ENCODE data around the gene PEAR1. TPM values are rescaled to one million over a fixed set of nuclear protein-coding genes. Genes with fewer than 3 reads are reported as not detected.
A peak's percentile ranks its signal among the peaks of the same experiment; 100 is the strongest.

Gene PEAR1
- total and polyA plus RNA-seq, 9 donors, result 4.3 to 21.2 (median 13.4) TPM

DNA sequence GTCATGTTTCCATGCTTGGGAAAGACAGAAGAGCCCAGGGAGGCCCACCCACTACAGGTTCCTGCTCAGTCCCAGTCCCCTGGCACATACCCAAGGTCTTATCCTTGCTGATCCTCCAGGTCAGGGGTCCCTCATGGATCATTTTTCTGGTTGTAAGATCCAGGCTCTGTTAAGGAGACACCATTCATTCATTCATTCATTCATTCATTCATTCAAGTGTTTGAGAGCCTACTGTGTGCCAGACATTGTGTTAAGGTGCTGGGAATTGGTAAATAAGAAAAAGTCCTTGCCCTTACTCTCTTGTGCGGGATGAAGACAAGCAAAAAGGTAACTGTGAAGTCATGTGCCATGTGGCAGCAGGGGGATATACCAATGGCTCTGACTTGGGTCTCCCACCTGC is 50.8 kb downstream of the PEAR1 start:
- TF ChIP-seq, protein P1, sequence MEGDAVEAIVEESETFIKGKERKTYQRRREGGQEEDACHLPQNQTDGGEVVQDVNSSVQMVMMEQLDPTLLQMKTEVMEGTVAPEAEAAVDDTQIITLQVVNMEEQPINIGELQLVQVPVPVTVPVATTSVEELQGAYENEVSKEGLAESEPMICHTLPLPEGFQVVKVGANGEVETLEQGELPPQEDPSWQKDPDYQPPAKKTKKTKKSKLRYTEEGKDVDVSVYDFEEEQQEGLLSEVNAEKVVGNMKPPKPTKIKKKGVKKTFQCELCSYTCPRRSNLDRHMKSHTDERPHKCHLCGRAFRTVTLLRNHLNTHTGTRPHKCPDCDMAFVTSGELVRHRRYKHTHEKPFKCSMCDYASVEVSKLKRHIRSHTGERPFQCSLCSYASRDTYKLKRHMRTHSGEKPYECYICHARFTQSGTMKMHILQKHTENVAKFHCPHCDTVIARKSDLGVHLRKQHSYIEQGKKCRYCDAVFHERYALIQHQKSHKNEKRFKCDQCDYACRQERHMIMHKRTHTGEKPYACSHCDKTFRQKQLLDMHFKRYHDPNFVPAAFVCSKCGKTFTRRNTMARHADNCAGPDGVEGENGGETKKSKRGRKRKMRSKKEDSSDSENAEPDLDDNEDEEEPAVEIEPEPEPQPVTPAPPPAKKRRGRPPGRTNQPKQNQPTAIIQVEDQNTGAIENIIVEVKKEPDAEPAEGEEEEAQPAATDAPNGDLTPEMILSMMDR (IDR thresholded peaks at IDR 0.05), result no peak
- TF ChIP-seq EP300 (IDR thresholded peaks at IDR 0.05) (no peak), POLR2A (IDR thresholded peaks at IDR 0.05) (no peak)
- intact Hi-C loops (cut with DNase I), result no loop called here
- 79 to 100% (median 91%) methylated on average over 1 of the region's 1 CpG for WGBS, 3 donors
- Histone ChIP-seq H3K4me1 (ENCODE audit: insufficient read depth) (no peaks in the 10 kb centered on the region), H3K9me3 (no peaks in the 10 kb centered on the region), H3K36me3 (no peaks in the 10 kb centered on the region), H3K27ac (no peak overlapping the region), H3K4me3 (no peak overlapping the region), H3K27me3 (no peaks in the 10 kb centered on the region)
- DNase-seq, result no peak

DNA sequence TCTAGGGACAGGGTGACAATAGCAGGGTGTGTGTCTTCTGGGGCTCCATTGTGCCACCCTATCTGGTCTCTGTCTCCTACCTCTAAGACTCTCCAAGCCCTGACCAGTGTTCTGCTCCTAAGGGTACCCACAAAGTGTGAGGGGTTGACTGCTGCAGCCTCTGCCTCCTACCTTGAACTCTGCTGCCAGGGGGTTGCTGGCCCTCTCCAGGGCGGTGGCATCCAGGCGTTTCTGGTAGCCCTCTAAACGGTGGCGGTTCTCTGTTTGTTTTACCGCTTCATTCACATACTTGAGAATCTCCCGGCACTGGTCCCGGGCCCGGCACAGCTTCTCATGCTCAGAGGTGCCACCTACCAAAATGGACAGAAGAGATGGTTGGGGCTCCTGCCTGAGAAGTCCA is 51.3 kb downstream of the PEAR1 start:
- intact Hi-C loops (cut with DNase I), result no loop called here
- peak in 1 of 5 donors; percentile 17 for DNase-seq
- Histone ChIP-seq H3K9me3 (no peaks in the 10 kb centered on the region), H3K36me3 (no peaks in the 10 kb centered on the region), H3K27me3 (no peaks in the 10 kb centered on the region), H3K4me3 (no peak overlapping the region), H3K27ac (no peak overlapping the region), H3K4me1 (ENCODE audit: insufficient read depth) (no peaks in the 10 kb centered on the region)
- TF ChIP-seq POLR2A (IDR thresholded peaks at IDR 0.05) (no peak), EP300 (IDR thresholded peaks at IDR 0.05) (no peak)
- TF ChIP-seq, protein P1 (IDR thresholded peaks at IDR 0.05), result no peak
- 92 to 94% (median 94%) methylated on average over 8 of the region's 8 CpGs for WGBS, 3 donors

DNA sequence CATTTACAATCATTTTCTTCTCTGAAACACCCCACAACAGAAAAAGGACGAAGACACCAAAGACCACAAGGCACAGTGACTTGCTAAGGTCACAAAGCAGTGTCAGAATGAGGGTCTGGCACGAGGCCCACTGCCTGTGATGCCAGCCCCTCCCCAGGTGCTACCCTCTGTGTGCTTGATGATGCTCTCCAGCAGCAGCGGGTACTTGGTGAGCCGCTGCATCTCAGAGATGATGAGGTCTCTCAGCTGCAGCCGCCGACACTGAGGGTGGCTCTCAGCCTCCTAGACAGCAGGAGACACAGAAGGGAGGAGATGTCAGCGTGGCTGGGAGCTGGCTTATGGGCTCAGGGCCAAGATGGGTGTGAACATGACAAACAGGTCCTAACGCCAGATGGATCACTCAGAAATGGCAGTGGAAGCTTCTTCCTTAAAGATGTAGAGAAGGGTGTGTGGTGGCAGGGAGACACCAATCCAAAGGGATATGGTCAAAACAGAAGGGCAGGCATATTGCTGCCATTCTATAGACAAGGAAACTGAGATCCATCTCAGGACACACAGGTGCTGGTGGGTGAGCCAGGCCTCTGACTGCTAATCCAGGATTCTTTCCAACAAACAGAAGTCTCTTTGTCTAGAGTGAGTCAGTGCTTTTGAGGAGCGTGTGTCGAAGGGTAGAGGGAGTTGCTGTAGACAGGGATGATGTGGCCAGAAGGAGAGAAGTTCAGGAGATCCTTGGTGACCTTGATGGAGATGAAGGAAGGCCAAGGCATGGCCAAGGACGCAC is 52.6 kb downstream of the PEAR1 start:
- Histone ChIP-seq H3K4me3 (no peak overlapping the region), H3K4me1 (ENCODE audit: insufficient read depth) (no peaks in the 10 kb centered on the region), H3K27ac (no peak overlapping the region), H3K36me3 (no peaks in the 10 kb centered on the region), H3K9me3 (no peaks in the 10 kb centered on the region), H3K27me3 (no peaks in the 10 kb centered on the region)
- peak in 1 of 5 donors; percentile 30 for DNase-seq
- intact Hi-C loops (cut with DNase I), result no loop called here
- 79 to 85% (median 83%) methylated on average over 11 of the region's 11 CpGs for WGBS, 3 donors
- TF ChIP-seq EP300 (IDR thresholded peaks at IDR 0.05) (no peak), POLR2A (IDR thresholded peaks at IDR 0.05) (no peak)
- TF ChIP-seq, protein P1 (IDR thresholded peaks at IDR 0.05), result no peak

DNA sequence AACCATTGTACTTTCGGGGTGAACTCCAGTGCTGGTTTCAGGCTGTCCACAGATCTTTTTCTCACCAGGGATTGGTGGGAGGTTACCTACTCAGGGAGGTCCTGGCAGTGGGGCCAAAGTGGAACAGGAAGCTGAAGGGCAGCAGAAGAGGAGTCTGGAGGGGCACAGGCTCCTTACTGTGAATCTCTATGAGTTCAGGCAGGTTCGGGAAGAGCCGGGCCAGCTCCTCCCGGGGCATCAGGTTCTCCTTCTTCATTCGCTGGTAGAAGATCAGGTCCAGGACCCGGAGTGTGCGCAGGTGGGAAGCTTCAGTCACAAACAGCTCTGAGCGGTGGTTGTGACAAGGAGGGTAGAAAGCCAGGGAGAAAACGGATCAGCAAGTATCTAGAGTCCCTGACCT is 53.6 kb downstream of the PEAR1 start:
- intact Hi-C loops (cut with DNase I), result no loop called here
- Histone ChIP-seq H3K36me3 (no peaks in the 10 kb centered on the region), H3K27ac (no peak overlapping the region), H3K4me1 (ENCODE audit: insufficient read depth) (no peaks in the 10 kb centered on the region), H3K4me3 (no peak overlapping the region), H3K27me3 (no peaks in the 10 kb centered on the region), H3K9me3 (no peaks in the 10 kb centered on the region)
- TF ChIP-seq EP300 (IDR thresholded peaks at IDR 0.05), result no peak
- TF ChIP-seq, protein P1 (IDR thresholded peaks at IDR 0.05), result no peak
- TF ChIP-seq POLR2A (IDR thresholded peaks at IDR 0.05), result no peak
- DNase-seq, result peak in 1 of 5 donors; percentile 21
- 90 to 92% (median 91%) methylated on average over 9 of the region's 9 CpGs for WGBS, 3 donors

Measured in ovary (tissue), 9 donors.